IMR-90 (cell line): ENCODE results near the gene GBP7. TPM values are rescaled to one million over a fixed set of nuclear protein-coding genes. Genes with fewer than 3 reads are reported as not detected.

ENCODE experiments used
- ATAC-seq: fragments of 200-7000 bp; cut with Tn5 transposase; 2 replicates; pipeline ENCODE4 v1.9.1; 2020; ENCODE audit warnings: low read depth, mild to moderate bottlenecking, moderate library complexity
- BruUV-seq: library from RNA; stranded (reverse); fragments of 400-500 nt; replicated peaks from 2 replicates; lab custom pipeline; 2021; lab: Mats Ljungman, UMichigan
- CTCF ChIA-PET: fragments of 300-600 bp; formaldehyde crosslinking; extraction: SDS; loops from one replicate; lab custom pipeline; 2021; ENCODE audit warnings: antibody characterized with exemption; lab: Yijun Ruan, JAX
- POLR2A ChIA-PET: fragments of 300-600 bp; sonication (Branson Sonifier 250); formaldehyde crosslinking; loops from one replicate; lab custom pipeline; 2022; ENCODE audit warnings: antibody characterized with exemption; ENCODE audit not compliant: unreplicated experiment; lab: Charles Lee
- DNase-seq: peaks from one replicate; pipeline ENCODE4 v3.0.0; 2013
- H2AFZ ChIP-seq: replicated peaks from 2 replicates; pipeline ENCODE3; 2013; ENCODE audit warnings: low read length, mild to moderate bottlenecking; ENCODE audit not compliant: poor library complexity
- H2AK5ac ChIP-seq: 2 replicates; pipeline ENCODE4 v1.6.1; 2013; ENCODE audit warnings: low read depth, low read length, inconsistent platforms
- H2AK9ac ChIP-seq: replicated peaks from 2 replicates; pipeline ENCODE3; 2013; ENCODE audit warnings: mild to moderate bottlenecking, low read depth, low read length, moderate library complexity; ENCODE audit not compliant: poor library complexity
- H2BK120ac ChIP-seq: 2 replicates; pipeline ENCODE4 v1.6.1; 2013; ENCODE audit warnings: low read depth, low read length, inconsistent platforms
- H2BK15ac ChIP-seq: 3 replicates; pipeline ENCODE4 v1.6.1; 2013; ENCODE audit warnings: low read depth, low read length, inconsistent platforms
- H2BK20ac ChIP-seq: 2 replicates; pipeline ENCODE4 v1.6.1; 2013; ENCODE audit warnings: low read depth, mild to moderate bottlenecking, inconsistent platforms, low read length, moderate library complexity
- H2BK5ac ChIP-seq: 2 replicates; pipeline ENCODE4 v1.6.1; 2013; ENCODE audit warnings: mild to moderate bottlenecking, low read depth, low read length, inconsistent platforms; ENCODE audit not compliant: poor library complexity, severe bottlenecking
- H3K14ac ChIP-seq: replicated peaks from 2 replicates; pipeline ENCODE4 v1.6.1; 2013; ENCODE audit warnings: low read depth, low read length, inconsistent platforms
- H3K18ac ChIP-seq: 2 replicates; pipeline ENCODE4 v1.6.1; 2013; ENCODE audit warnings: low read depth, low read length, control low read depth
- H3K23ac ChIP-seq: 2 replicates; pipeline ENCODE4 v1.6.1; 2013; ENCODE audit warnings: low read depth, low read length, inconsistent platforms
- H3K27ac ChIP-seq: 2 replicates; pipeline ENCODE4 v1.5.1; 2013; ENCODE audit warnings: mild to moderate bottlenecking, control low read depth, low read length; ENCODE audit not compliant: insufficient read depth
- H3K27me3 ChIP-seq: 2 replicates; pipeline ENCODE4 v1.6.1; 2013; ENCODE audit warnings: low read length; ENCODE audit not compliant: control insufficient read depth, insufficient read depth
- H3K36me3 ChIP-seq: 2 replicates; pipeline ENCODE4 v1.6.1; 2013; ENCODE audit warnings: low read length, mixed read lengths; ENCODE audit not compliant: control insufficient read depth, insufficient read depth
- H3K4ac ChIP-seq: 2 replicates; pipeline ENCODE4 v1.6.1; 2013; ENCODE audit warnings: low read depth, low read length, inconsistent platforms
- H3K4me1 ChIP-seq: 2 replicates; pipeline ENCODE4 v1.6.1; 2013; ENCODE audit warnings: low read length, mixed read lengths; ENCODE audit not compliant: control insufficient read depth, insufficient read depth
- H3K4me2 ChIP-seq: 2 replicates; pipeline ENCODE4 v1.6.1; 2013; ENCODE audit warnings: low read depth, mild to moderate bottlenecking, control low read depth, low read length, moderate library complexity
- H3K4me3 ChIP-seq: 2 replicates; pipeline ENCODE4 v1.5.1; 2013; ENCODE audit warnings: low read depth, mild to moderate bottlenecking, control low read depth, low read length, moderate library complexity; ENCODE audit not compliant: insufficient read depth
- H3K56ac ChIP-seq: 2 replicates; pipeline ENCODE4 v1.6.1; 2013; ENCODE audit warnings: low read length, inconsistent platforms; ENCODE audit not compliant: insufficient read depth; ENCODE audit errors: extremely low read depth
- H3K79me1 ChIP-seq, 2 experiments: 2 replicates each; pipeline ENCODE4 v1.6.1; 2013; ENCODE audit warnings: low read length in 2 of 2, inconsistent platforms in 1 of 2, low read depth in 1 of 2
- H3K9ac ChIP-seq: 2 replicates; pipeline ENCODE4 v1.6.1; 2013; ENCODE audit warnings: low read depth, low read length, control low read depth
- H3K9me1 ChIP-seq: 2 replicates; pipeline ENCODE4 v1.6.1; 2013; ENCODE audit warnings: low read length, inconsistent platforms; ENCODE audit not compliant: insufficient read depth
- H3K9me3 ChIP-seq: 2 replicates; pipeline ENCODE4 v1.6.1; 2013; ENCODE audit warnings: low read length; ENCODE audit not compliant: control insufficient read depth, insufficient read depth
- H4K20me1 ChIP-seq: 2 replicates; pipeline ENCODE4 v1.6.1; 2013; ENCODE audit warnings: low read length, inconsistent platforms; ENCODE audit not compliant: insufficient read depth
- H4K5ac ChIP-seq: 2 replicates; pipeline ENCODE4 v1.6.1; 2013; ENCODE audit warnings: mild to moderate bottlenecking, low read depth, low read length, control low read depth
- H4K8ac ChIP-seq, 2 experiments: 2 replicates each; pipeline ENCODE4 v1.6.1; 2013; ENCODE audit warnings: low read depth in 2 of 2, low read length in 2 of 2, control low read depth in 1 of 2, inconsistent platforms in 1 of 2
- H4K91ac ChIP-seq: 2 replicates; pipeline ENCODE4 v1.6.1; 2013; ENCODE audit warnings: low read depth, low read length, inconsistent platforms; ENCODE audit not compliant: insufficient read depth
- BHLHE40 ChIP-seq: fragments of 150-350 bp; IDR thresholded peaks from 2 replicates; pipeline ENCODE4 v1.6.1; 2016; ENCODE audit warnings: mild to moderate bottlenecking, low read depth, low read length
- CHD1 ChIP-seq: IDR thresholded peaks from 2 replicates; pipeline ENCODE4 v1.6.1; 2012; ENCODE audit warnings: low read depth, low read length, improper control_type of control experiment
- FOS ChIP-seq: fragments of 150-350 bp; IDR thresholded peaks from 2 replicates; pipeline ENCODE4 v1.6.1; 2016; ENCODE audit warnings: low read depth, low read length
- MAZ ChIP-seq: IDR thresholded peaks from 2 replicates; pipeline ENCODE4 v1.6.1; 2012; ENCODE audit warnings: low read depth, mild to moderate bottlenecking, low read length, improper control_type of control experiment, moderate library complexity, borderline replicate concordance
- MXI1 ChIP-seq: IDR thresholded peaks from 2 replicates; pipeline ENCODE4 v1.6.1; 2012; ENCODE audit warnings: low read depth, mild to moderate bottlenecking, low read length, moderate library complexity, borderline replicate concordance
- NFE2L2 ChIP-seq: fragments of 150-350 bp; IDR thresholded peaks from 2 replicates; pipeline ENCODE4 v1.6.1; 2016; ENCODE audit warnings: low read depth, mild to moderate bottlenecking, low read length
- POLR2A ChIP-seq: IDR thresholded peaks from 2 replicates; pipeline ENCODE4 v1.6.1; 2012; ENCODE audit warnings: mild to moderate bottlenecking, low read depth, low read length
- WGBS, 2 experiments: methylation state at CpG; one replicate each; pipeline versions ENCODE4 v1.1.5 to v1.1.7; 2013; ENCODE audit warnings: missing lambda C conversion rate in 2 of 2; ENCODE audit not compliant: insufficient read length in 1 of 2; ENCODE audit errors: extremely low coverage in 2 of 2; 5-methylcytosine and 5-hydroxymethylcytosine counted together
- dilution Hi-C: fragments of 300-500 bp; cut with HindIII; formaldehyde crosslinking; loops from one replicate; pipeline ENCODE4 v1.14.3; 2018; ENCODE audit warnings: low sequenced_read_pairs; ENCODE audit not compliant: unreplicated experiment
- in situ Hi-C: fragments of 300-500 bp; cut with MboI; formaldehyde crosslinking; loops from 3 replicates; pipeline ENCODE4 v1.14.3; 2019; ENCODE audit warnings: low sequenced_read_pairs, inconsistent platforms, mixed read lengths
- intact Hi-C: fragments of 100-400 bp; cut with micrococcal nuclease; formaldehyde crosslinking; loops from 2 replicates; pipeline ENCODE4 v1.10.0; 2022
- polyA plus RNA-seq, 3 experiments: library from polyadenylated mRNA; depleted of rRNA; stranded (reverse); fragments of >200 nt; gene quantifications; 2 replicates each; pipeline ENCODE4 v1.2.3, GENCODE V29; 2012; ENCODE audit warnings: low replicate concordance in 1 of 3
- total RNA-seq: library from RNA; depleted of rRNA; stranded (reverse); fragments of >200 nt; gene quantifications from 2 replicates; pipeline ENCODE4 v1.2.3, GENCODE V29; 2012
- TF ChIP-seq, protein P1 (sequence below): conservative IDR thresholded peaks from 2 replicates; pipeline ENCODE4 v1.5.1; 2012; ENCODE audit warnings: mild to moderate bottlenecking, low read depth, low read length, improper control_type of control experiment

The GBP7 gene
- total and polyA plus RNA-seq, 2 of the 4 experiments (the other 2 are of a cell fraction) = not detected

DNA sequence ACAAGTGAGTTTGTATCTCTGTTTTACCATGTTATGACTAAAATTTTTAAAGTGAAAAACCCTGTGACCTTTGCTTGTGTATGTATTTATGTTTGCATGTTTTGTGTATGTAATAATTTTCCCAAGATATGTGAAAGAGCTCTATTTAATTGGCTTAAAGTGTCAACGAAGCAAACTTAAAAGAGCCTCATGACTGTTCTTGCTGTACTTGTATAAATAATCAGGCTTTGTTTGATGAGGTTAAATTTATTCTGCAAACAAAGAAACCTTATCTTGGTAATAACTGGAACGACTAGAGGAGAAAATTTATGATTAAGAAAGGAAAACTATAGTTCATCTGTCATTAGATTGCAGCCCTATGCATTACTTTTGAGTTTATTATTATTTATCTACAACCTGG, 6.6 kb downstream of the GBP7 start:
- Histone ChIP-seq H3K36me3 (no peaks in the 10 kb centered on the region), H2BK5ac (no peak overlapping the region), H2AK5ac (no peak overlapping the region), H3K27me3 (no peaks in the 10 kb centered on the region), H3K4ac (no peak overlapping the region), H3K18ac (no peak overlapping the region), H4K20me1 (no peaks in the 10 kb centered on the region), H3K4me2 (no peak overlapping the region), H4K91ac (no peak overlapping the region), H3K23ac (no peak overlapping the region), H2BK15ac (no peak overlapping the region), H4K8ac (no peak overlapping the region), H3K27ac (no peak overlapping the region), H3K79me1 (no peaks in the 10 kb centered on the region), H3K9me1 (no peaks in the 10 kb centered on the region), H3K4me1 (no peaks in the 10 kb centered on the region), H2BK20ac (no peak overlapping the region), H4K5ac (no peak overlapping the region), H3K56ac (no peak overlapping the region), H3K14ac (no peak overlapping the region), H2BK120ac (no peak overlapping the region), H3K9ac (no peak overlapping the region), H3K4me3 (no peak overlapping the region), H2AFZ (no peak overlapping the region), H2AK9ac (no peak overlapping the region), H3K9me3 (no peaks in the 10 kb centered on the region)
- CTCF ChIA-PET = no interaction called here
- ATAC-seq (no peak), DNase-seq (no peak)
- BruUV-seq = no TSS peak
- intact Hi-C loops = no loop called here
- no peak for TF ChIP-seq POLR2A
- TF ChIP-seq NFE2L2 = no peak
- TF ChIP-seq MAZ = no peak
- no peak for TF ChIP-seq BHLHE40
- TF ChIP-seq FOS = no peak
- TF ChIP-seq CHD1 = no peak
- no peak for TF ChIP-seq MXI1
- TF ChIP-seq, protein P1, sequence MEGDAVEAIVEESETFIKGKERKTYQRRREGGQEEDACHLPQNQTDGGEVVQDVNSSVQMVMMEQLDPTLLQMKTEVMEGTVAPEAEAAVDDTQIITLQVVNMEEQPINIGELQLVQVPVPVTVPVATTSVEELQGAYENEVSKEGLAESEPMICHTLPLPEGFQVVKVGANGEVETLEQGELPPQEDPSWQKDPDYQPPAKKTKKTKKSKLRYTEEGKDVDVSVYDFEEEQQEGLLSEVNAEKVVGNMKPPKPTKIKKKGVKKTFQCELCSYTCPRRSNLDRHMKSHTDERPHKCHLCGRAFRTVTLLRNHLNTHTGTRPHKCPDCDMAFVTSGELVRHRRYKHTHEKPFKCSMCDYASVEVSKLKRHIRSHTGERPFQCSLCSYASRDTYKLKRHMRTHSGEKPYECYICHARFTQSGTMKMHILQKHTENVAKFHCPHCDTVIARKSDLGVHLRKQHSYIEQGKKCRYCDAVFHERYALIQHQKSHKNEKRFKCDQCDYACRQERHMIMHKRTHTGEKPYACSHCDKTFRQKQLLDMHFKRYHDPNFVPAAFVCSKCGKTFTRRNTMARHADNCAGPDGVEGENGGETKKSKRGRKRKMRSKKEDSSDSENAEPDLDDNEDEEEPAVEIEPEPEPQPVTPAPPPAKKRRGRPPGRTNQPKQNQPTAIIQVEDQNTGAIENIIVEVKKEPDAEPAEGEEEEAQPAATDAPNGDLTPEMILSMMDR = no peak
- WGBS, 2 experiments = no CpG with 5 or more reads among the region's 2 CpGs
- in situ Hi-C loops = no loop called here
- dilution Hi-C loops = no loop called here
- POLR2A ChIA-PET = interaction anchor here (0.5 to 0.6 kb wide), 2 partner anchors 233 to 1472 kb away, joined by 4 to 5 read pairs; no protein-coding TSS in a partner anchor
